ENCODE results near the gene MYH11.

GRCh38 chr16:15796885-15797284, 59.9 kb downstream of the MYH11 start:
- TF ChIP-seq CTCF (IDR thresholded peaks at IDR 0.05) = no peak
- TF ChIP-seq POLR2AphosphoS5 (IDR thresholded peaks at IDR 0.05) = no peak
